Chondrocyte (in vitro differentiated cells): ENCODE measurements around the gene SEMA5A. TPM values are rescaled to one million over a fixed set of nuclear protein-coding genes. Genes with fewer than 3 reads are reported as not detected.
A peak's percentile ranks its signal among the peaks of the same experiment; 100 is the strongest.

Source experiments
- DNase-seq: peaks from one replicate; pipeline ENCODE4 v3.0.0; 2021; ENCODE audit warnings: mixed read lengths, low spot score
- H3K27ac Mint-ChIP-seq: one replicate; pipeline ENCODE4 v1.8.0; 2021; ENCODE audit warnings: mild to moderate bottlenecking, moderate library complexity, mixed read lengths; ENCODE audit not compliant: unreplicated experiment
- H3K27me3 Mint-ChIP-seq: 2 replicates; pipeline ENCODE4 v1.8.0; 2021; ENCODE audit warnings: low read depth, mixed read lengths
- H3K36me3 Mint-ChIP-seq: 2 replicates; pipeline ENCODE4 v1.8.0; 2021; ENCODE audit warnings: low read depth, mixed read lengths
- H3K4me1 Mint-ChIP-seq: 2 replicates; pipeline ENCODE4 v1.8.0; 2021; ENCODE audit warnings: low read depth, mild to moderate bottlenecking, mixed read lengths
- H3K4me3 Mint-ChIP-seq: one replicate; pipeline ENCODE4 v1.8.0; 2021; ENCODE audit warnings: mild to moderate bottlenecking, moderate library complexity, mixed read lengths; ENCODE audit not compliant: unreplicated experiment
- H3K9me3 Mint-ChIP-seq: 2 replicates; pipeline ENCODE4 v1.8.0; 2021; ENCODE audit warnings: low read depth, mixed read lengths
- total RNA-seq: library from RNA; stranded (reverse); gene quantifications from 3 replicates; pipeline ENCODE4 v1.2.1, GENCODE V29; 2021
- TF ChIP-seq, protein P1 (sequence below): fragments of 200-600 bp; sonication (generic); IDR thresholded peaks from 2 replicates; pipeline ENCODE4 v1.5.0; 2021; ENCODE audit warnings: antibody characterized with exemption, mild to moderate bottlenecking, moderate library complexity

SEMA5A gene
- total RNA-seq, 1 donor from 2014 or later: 249 TPM

DNA sequence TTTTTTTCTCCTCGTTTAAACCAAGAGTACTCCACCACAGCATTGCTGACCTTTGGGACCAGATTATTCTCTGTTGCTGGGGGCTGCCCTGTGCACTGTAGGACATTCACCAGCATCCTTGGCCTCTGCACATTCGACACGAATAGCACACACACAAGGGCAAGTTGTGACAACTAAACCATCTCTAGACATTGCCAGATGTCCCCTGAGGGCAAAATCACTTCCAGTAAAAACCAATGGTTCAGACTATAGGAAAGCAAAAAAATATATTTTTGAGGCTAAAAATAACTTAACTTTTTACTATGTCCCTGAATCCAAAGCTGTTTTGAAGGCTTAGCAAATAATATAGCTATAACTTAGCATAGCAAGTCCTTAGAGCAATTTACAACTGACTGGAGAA, 65.9 kb downstream of the SEMA5A start:
- H3K27ac Mint-ChIP-seq: peak overlapping the region; percentile 87

DNA sequence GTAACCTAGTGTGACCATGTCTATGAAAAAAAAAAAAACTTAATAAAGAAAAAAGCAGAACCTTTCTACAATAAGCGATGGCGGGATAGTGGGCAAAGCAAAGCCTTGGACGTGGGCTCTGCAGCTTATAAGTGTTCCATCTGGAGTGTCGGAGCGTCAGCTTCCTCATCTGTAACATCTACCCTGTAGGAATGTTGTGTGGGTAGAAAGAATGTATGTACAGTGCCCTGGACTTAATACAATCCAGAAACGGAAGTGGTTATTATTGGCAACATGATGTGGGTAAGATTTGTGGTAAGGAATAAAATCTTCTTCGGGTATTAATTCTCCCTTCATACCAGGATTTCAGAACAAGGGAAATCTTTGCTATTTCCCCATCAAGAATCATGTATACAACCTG, 66.5 kb downstream of the SEMA5A start:
- TF ChIP-seq, protein P1, sequence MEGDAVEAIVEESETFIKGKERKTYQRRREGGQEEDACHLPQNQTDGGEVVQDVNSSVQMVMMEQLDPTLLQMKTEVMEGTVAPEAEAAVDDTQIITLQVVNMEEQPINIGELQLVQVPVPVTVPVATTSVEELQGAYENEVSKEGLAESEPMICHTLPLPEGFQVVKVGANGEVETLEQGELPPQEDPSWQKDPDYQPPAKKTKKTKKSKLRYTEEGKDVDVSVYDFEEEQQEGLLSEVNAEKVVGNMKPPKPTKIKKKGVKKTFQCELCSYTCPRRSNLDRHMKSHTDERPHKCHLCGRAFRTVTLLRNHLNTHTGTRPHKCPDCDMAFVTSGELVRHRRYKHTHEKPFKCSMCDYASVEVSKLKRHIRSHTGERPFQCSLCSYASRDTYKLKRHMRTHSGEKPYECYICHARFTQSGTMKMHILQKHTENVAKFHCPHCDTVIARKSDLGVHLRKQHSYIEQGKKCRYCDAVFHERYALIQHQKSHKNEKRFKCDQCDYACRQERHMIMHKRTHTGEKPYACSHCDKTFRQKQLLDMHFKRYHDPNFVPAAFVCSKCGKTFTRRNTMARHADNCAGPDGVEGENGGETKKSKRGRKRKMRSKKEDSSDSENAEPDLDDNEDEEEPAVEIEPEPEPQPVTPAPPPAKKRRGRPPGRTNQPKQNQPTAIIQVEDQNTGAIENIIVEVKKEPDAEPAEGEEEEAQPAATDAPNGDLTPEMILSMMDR: no peak
- H3K27ac Mint-ChIP-seq: peak overlapping the region; percentile 87
- H3K9me3 Mint-ChIP-seq: peaks cover 15% of the 10 kb centered on the region
- DNase-seq: no peak
- no peak overlapping the region for H3K4me3 Mint-ChIP-seq
- H3K27me3 Mint-ChIP-seq: no peaks in the 10 kb centered on the region
- H3K36me3 Mint-ChIP-seq: peaks cover 14% of the 10 kb centered on the region
- H3K4me1 Mint-ChIP-seq: peaks cover 51% of the 10 kb centered on the region

More for the DNA sequence above, 65.9 kb downstream of the SEMA5A start:
- TF ChIP-seq, protein P1: no peak
- H3K36me3 Mint-ChIP-seq: peaks cover 14% of the 10 kb centered on the region
- no peak overlapping the region for H3K4me3 Mint-ChIP-seq
- no peaks in the 10 kb centered on the region for H3K27me3 Mint-ChIP-seq
- peaks cover 15% of the 10 kb centered on the region for H3K9me3 Mint-ChIP-seq
- no peak for DNase-seq
- peaks cover 51% of the 10 kb centered on the region for H3K4me1 Mint-ChIP-seq

GRCh38 chr5:9477537-9477936, 68.3 kb downstream of the SEMA5A start:
- TF ChIP-seq, protein P1: no peak
- Mint-ChIP-seq H3K36me3 (peaks cover 18% of the 10 kb centered on the region), H3K9me3 (peaks cover 15% of the 10 kb centered on the region), H3K4me1 (peaks cover 39% of the 10 kb centered on the region), H3K4me3 (no peak overlapping the region), H3K27me3 (no peaks in the 10 kb centered on the region), H3K27ac (no peak overlapping the region)
- DNase-seq: no peak

- peaks cover 19% of the 10 kb centered on the region for H3K36me3 Mint-ChIP-seq
- H3K27ac Mint-ChIP-seq: no peak overlapping the region
- TF ChIP-seq, protein P1: no peak
- no peaks in the 10 kb centered on the region for H3K27me3 Mint-ChIP-seq
- DNase-seq: no peak
- no peak overlapping the region for H3K4me3 Mint-ChIP-seq
- peaks cover 15% of the 10 kb centered on the region for H3K9me3 Mint-ChIP-seq
- H3K4me1 Mint-ChIP-seq: peaks cover 24% of the 10 kb centered on the region
Measured at GRCh38 chr5:9474219-9475002, 71.5 kb downstream of the SEMA5A start.

GRCh38 chr5:9473624-9474023, 72.3 kb downstream of the SEMA5A start:
- TF ChIP-seq, protein P1: no peak
- peaks cover 18% of the 10 kb centered on the region for H3K36me3 Mint-ChIP-seq
- H3K27ac Mint-ChIP-seq: no peak overlapping the region
- no peaks in the 10 kb centered on the region for H3K27me3 Mint-ChIP-seq
- peaks cover 16% of the 10 kb centered on the region for H3K4me1 Mint-ChIP-seq
- no peak overlapping the region for H3K4me3 Mint-ChIP-seq
- H3K9me3 Mint-ChIP-seq: peaks cover 11% of the 10 kb centered on the region
- no peak for DNase-seq
